ENCODE data around the gene METTL25. TPM values are rescaled to one million over a fixed set of nuclear protein-coding genes. Genes with fewer than 3 reads are reported as not detected.

METTL25 gene
- total and polyA plus RNA-seq, 10 of the 15 experiments (the other 5 are each of a cell fraction or from before 2014, with no cell fraction given) = 5.6 to 11.3 (median 8.0) TPM

- 76% methylated on average over 2 of the region's 2 CpGs for WGBS (ENCODE audit: insufficient coverage, insufficient replicate concordance, low lambda C conversion rate, missing lambda C conversion rate)
- Histone ChIP-seq H3K4me3 (no peak overlapping the region), H3K27ac (ENCODE audit: control insufficient read depth, insufficient read depth) (no peak overlapping the region), H3K79me2 (ENCODE audit: control insufficient read depth, insufficient read depth, low read length) (no peaks in the 10 kb centered on the region), H4K20me1 (ENCODE audit: control insufficient read depth, insufficient read depth) (no peaks in the 10 kb centered on the region), H3K27me3 (replicated peaks in 1 of 2; ENCODE audit: control insufficient read depth in 2 of 2, insufficient read depth in 2 of 2, low read length in 1 of 2) (no peaks in the 10 kb centered on the region), H3K4me2 (ENCODE audit: control insufficient read depth, insufficient read depth) (no peak overlapping the region), H3K9me3 (replicated peaks; ENCODE audit: control insufficient read depth, insufficient read depth, low read length) (no peaks in the 10 kb centered on the region), H3K4me1 (ENCODE audit: control insufficient read depth, insufficient read depth, low read length) (no peaks in the 10 kb centered on the region), H2AFZ (ENCODE audit: control insufficient read depth, low read depth, low read length) (no peak overlapping the region), H3K36me3 (ENCODE audit: control insufficient read depth in 2 of 2, insufficient read depth in 2 of 2, low read length in 1 of 2) (no peaks in the 10 kb centered on the region), H3K9ac (ENCODE audit: control insufficient read depth, insufficient read depth, low read length) (no peak overlapping the region)
- intact Hi-C loops (cut with micrococcal nuclease; ENCODE audit: unreplicated experiment) = no loop called here
- SMC1A ChIA-PET (ENCODE audit: uncharacterized antibody, unreplicated experiment) = interaction anchor here (0.8 to 1.0 kb wide), 2 partner anchors 26 to 34 kb away, joined by 3 to 4 read pairs; no protein-coding TSS in a partner anchor
- POLR2A ChIA-PET = no interaction called here
- FAIRE-seq (no peak), DNase-seq (ENCODE audit: low read depth, low spot score) (no peak), ATAC-seq (no peak)
- RAD21 ChIA-PET (ENCODE audit: unreplicated experiment) = no interaction called here
- in situ Hi-C loops (cut with MboI) = no loop called here
- CTCF ChIA-PET = interaction anchor here (0.9 kb wide), 1 partner anchor 14 kb away, joined by 3 read pairs; no protein-coding TSS in a partner anchor
- BruUV-seq (replicated peaks) = no TSS peak
- no peak for TF ChIP-seq E2F4 (IDR thresholded peaks at IDR 0.05; ENCODE audit: low read depth, low read length)
- no peak for TF ChIP-seq TCF3 (IDR thresholded peaks at IDR 0.05; ENCODE audit: borderline replicate concordance, insufficient read depth, low read depth, low read length)
- no peak for TF ChIP-seq CHD1 (IDR thresholded peaks at IDR 0.05; ENCODE audit: low read depth, low read length)
- TF ChIP-seq MTA2 (IDR thresholded peaks at IDR 0.05; ENCODE audit: low read depth) = no peak
- TF ChIP-seq NFXL1 (IDR thresholded peaks at IDR 0.05; ENCODE audit: borderline replicate concordance) = no peak
- TF ChIP-seq GABPA (IDR thresholded peaks at IDR 0.05; ENCODE audit: low read depth) = no peak
- TF ChIP-seq LARP7 (IDR thresholded peaks at IDR 0.05) = no peak
- TF ChIP-seq MLLT1 (IDR thresholded peaks at IDR 0.05) = no peak
- no peak for TF ChIP-seq NFYA (IDR thresholded peaks at IDR 0.05; ENCODE audit: borderline replicate concordance, low read depth, low read length)
Observed at GRCh38 chr12:82425241-82425640, 66.9 kb downstream of the METTL25 start.

Measured in GM12878 (cell line).